ENCODE results near the gene COL18A1. TPM values are rescaled to one million over a fixed set of nuclear protein-coding genes. Genes with fewer than 3 reads are reported as not detected.

COL18A1 gene
- polyA plus RNA-seq, 1 donor (not counting 4 experiments of a cell fraction or from before 2014, with no cell fraction given): 13.0 TPM

DNA sequence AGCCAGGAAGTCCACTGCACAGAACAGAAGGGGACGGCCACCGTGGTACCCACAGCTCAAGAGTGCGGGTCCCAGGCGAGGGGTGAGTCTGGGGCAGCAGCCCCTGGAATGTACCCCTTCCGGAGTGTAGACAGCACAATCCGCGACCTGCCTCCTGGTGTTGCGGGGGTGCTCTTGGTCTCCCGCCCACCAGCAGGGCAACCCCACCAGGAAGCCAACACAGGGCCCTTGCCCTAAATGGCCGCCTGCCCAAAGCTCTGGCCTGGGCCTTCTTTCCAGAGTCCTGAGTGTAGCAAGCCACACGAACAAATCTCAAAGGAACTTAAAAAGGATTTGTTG, 138.4 kb downstream of the COL18A1 start:
- DNase-seq (ENCODE audit: low read depth, low spot score): no peak
- no peak overlapping the region for H3K4me3 ChIP-seq (ENCODE audit: control insufficient read depth in 2 of 3, extremely low read depth in 1 of 3, insufficient read depth in 2 of 3, low read depth in 1 of 3, low read length in 3 of 3)
- TF ChIP-seq EZH2 (IDR thresholded peaks at IDR 0.05; ENCODE audit: low read length): no peak
- TF ChIP-seq, protein P1, sequence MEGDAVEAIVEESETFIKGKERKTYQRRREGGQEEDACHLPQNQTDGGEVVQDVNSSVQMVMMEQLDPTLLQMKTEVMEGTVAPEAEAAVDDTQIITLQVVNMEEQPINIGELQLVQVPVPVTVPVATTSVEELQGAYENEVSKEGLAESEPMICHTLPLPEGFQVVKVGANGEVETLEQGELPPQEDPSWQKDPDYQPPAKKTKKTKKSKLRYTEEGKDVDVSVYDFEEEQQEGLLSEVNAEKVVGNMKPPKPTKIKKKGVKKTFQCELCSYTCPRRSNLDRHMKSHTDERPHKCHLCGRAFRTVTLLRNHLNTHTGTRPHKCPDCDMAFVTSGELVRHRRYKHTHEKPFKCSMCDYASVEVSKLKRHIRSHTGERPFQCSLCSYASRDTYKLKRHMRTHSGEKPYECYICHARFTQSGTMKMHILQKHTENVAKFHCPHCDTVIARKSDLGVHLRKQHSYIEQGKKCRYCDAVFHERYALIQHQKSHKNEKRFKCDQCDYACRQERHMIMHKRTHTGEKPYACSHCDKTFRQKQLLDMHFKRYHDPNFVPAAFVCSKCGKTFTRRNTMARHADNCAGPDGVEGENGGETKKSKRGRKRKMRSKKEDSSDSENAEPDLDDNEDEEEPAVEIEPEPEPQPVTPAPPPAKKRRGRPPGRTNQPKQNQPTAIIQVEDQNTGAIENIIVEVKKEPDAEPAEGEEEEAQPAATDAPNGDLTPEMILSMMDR (optimal IDR thresholded peaks at IDR 0.05 in 1 of 3, IDR thresholded peaks at IDR 0.05 in 1 of 3, conservative IDR thresholded peaks at IDR 0.05 in 1 of 3; ENCODE audit: extremely low read depth in 1 of 3, insufficient read depth in 2 of 3, low read length in 3 of 3): no peak

DNA sequence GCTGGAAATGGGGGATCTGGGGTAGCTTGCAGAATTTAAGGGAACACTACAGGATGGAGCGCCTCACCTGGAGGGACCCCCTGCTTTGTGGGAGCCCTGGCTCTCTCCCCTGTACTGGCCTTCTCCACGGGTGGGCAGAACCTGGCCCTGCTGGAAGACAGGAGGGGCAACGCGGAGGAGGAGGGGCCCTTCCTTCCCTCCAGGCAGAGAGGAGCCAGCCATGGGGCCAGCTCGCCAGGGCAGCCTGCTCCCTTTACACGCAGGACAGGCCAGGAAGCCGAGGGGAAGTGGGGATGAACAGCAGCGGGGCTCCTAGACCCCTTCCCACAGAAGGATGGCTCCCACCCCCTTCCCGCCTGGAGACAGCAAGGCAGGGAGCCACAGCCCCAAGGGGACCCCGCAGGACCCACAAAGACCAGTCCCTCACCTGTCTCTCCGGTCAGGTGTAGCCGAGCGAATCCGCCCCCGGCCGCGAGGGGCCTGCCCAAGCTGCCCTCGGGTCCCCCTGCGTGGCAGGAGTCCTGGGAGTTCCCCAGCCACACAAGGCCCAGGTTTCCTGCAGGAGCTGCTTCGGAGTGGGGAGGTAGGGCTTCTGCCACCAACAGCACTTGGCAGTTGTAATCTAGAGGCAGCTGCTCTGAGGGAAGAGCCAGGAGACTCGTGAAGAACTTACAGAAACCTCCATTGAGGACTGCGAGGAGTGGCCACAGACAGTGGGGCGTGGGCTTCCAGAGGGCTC, 138.9 kb downstream of the COL18A1 start:
- dilution Hi-C loops (cut with MboI; ENCODE audit: extremely low pct_ligation_motif_present, low sequenced_read_pairs): no loop called here
- H3K4me2 ChIP-seq (ENCODE audit: control insufficient read depth, extremely low read depth, insufficient read depth, low read depth, low read length): no peak overlapping the region

More for the DNA sequence above, 138.4 kb downstream of the COL18A1 start:
- Histone ChIP-seq H3K27ac (ENCODE audit: control insufficient read depth, insufficient read depth, low read length) (no peak overlapping the region), H3K79me2 (ENCODE audit: control insufficient read depth, insufficient read depth, low read length) (peaks cover 3% of the 10 kb centered on the region), H3K36me3 (ENCODE audit: control insufficient read depth in 2 of 2, extremely low read depth in 1 of 2, insufficient read depth in 2 of 2, low read length in 2 of 2) (peaks cover 0 to 4% of the 10 kb centered on the region in 2 experiments), H3K9me3 (ENCODE audit: control insufficient read depth, low read depth, low read length) (no peaks in the 10 kb centered on the region), H3K27me3 (ENCODE audit: control insufficient read depth, extremely low read depth, insufficient read depth, low read length) (no peaks in the 10 kb centered on the region), H3K9ac (ENCODE audit: control insufficient read depth, extremely low read depth, insufficient read depth, low read length) (no peak overlapping the region), H2AFZ (ENCODE audit: control insufficient read depth, low read length) (no peak overlapping the region), H3K4me2 (ENCODE audit: control insufficient read depth, extremely low read depth, insufficient read depth, low read depth, low read length) (no peak overlapping the region), H4K20me1 (ENCODE audit: control insufficient read depth, extremely low read depth, insufficient read depth, low read length) (no peaks in the 10 kb centered on the region), H3K4me1 (ENCODE audit: control insufficient read depth, extremely low read depth, insufficient read depth, low read length) (peaks cover 10% of the 10 kb centered on the region), H3K9me1 (ENCODE audit: control insufficient read depth, extremely low read depth, insufficient read depth, low read length) (no peaks in the 10 kb centered on the region)
- no peak for FAIRE-seq
- dilution Hi-C loops (cut with MboI; ENCODE audit: extremely low pct_ligation_motif_present, low sequenced_read_pairs): no loop called here

More for the DNA sequence above, 138.9 kb downstream of the COL18A1 start:
- no peak for FAIRE-seq
- Histone ChIP-seq H3K9me1 (ENCODE audit: control insufficient read depth, extremely low read depth, insufficient read depth, low read length) (no peaks in the 10 kb centered on the region), H3K4me3 (ENCODE audit: control insufficient read depth in 2 of 3, extremely low read depth in 1 of 3, insufficient read depth in 2 of 3, low read depth in 1 of 3, low read length in 3 of 3) (no peak overlapping the region), H2AFZ (ENCODE audit: control insufficient read depth, low read length) (no peak overlapping the region), H3K4me1 (ENCODE audit: control insufficient read depth, extremely low read depth, insufficient read depth, low read length) (peaks cover 10% of the 10 kb centered on the region), H3K27ac (ENCODE audit: control insufficient read depth, insufficient read depth, low read length) (no peak overlapping the region), H3K36me3 (ENCODE audit: control insufficient read depth in 2 of 2, extremely low read depth in 1 of 2, insufficient read depth in 2 of 2, low read length in 2 of 2) (peaks cover 0 to 4% of the 10 kb centered on the region in 2 experiments), H3K79me2 (ENCODE audit: control insufficient read depth, insufficient read depth, low read length) (peaks cover 2% of the 10 kb centered on the region), H3K9ac (ENCODE audit: control insufficient read depth, extremely low read depth, insufficient read depth, low read length) (no peak overlapping the region), H3K9me3 (ENCODE audit: control insufficient read depth, low read depth, low read length) (no peaks in the 10 kb centered on the region), H4K20me1 (ENCODE audit: control insufficient read depth, extremely low read depth, insufficient read depth, low read length) (no peaks in the 10 kb centered on the region), H3K27me3 (ENCODE audit: control insufficient read depth, extremely low read depth, insufficient read depth, low read length) (no peaks in the 10 kb centered on the region)
- DNase-seq (ENCODE audit: low read depth, low spot score): no peak
- TF ChIP-seq, protein P1 (optimal IDR thresholded peaks at IDR 0.05 in 1 of 3, IDR thresholded peaks at IDR 0.05 in 1 of 3, conservative IDR thresholded peaks at IDR 0.05 in 1 of 3; ENCODE audit: extremely low read depth in 1 of 3, insufficient read depth in 2 of 3, low read length in 3 of 3): no peak
- TF ChIP-seq EZH2 (IDR thresholded peaks at IDR 0.05; ENCODE audit: low read length): no peak

All from keratinocyte (primary cell).